CD4-positive, alpha-beta T cell (primary cell): ENCODE data around the gene KIF21A. TPM values are rescaled to one million over a fixed set of nuclear protein-coding genes. Genes with fewer than 3 reads are reported as not detected.

Source experiments
- ATAC-seq: fragments of 200-7000 bp; cut with Tn5 transposase; one replicate; pipeline ENCODE4 v1.10.0; 2022; ENCODE audit warnings: mild to moderate bottlenecking; ENCODE audit not compliant: poor library complexity
- CTCF ChIA-PET: fragments of 350-600 bp; sonication (Branson Sonifier 250); formaldehyde crosslinking; loops from one replicate; lab custom pipeline; 2021; ENCODE audit warnings: antibody characterized with exemption, inconsistent platforms; lab: Charles Lee
- POLR2A ChIA-PET: fragments of 350-600 bp; sonication (Branson Sonifier 250); formaldehyde crosslinking; loops from one replicate; lab custom pipeline; 2021; ENCODE audit warnings: antibody characterized with exemption, inconsistent platforms; lab: Charles Lee
- DNase-seq, 14 experiments: peaks; one replicate each; pipeline ENCODE4 v3.0.0-alpha.2; 2013 to 2020; ENCODE audit warnings: mixed read lengths in 2 of 14
- H3K27ac ChIP-seq, 2 donors: one replicate each; pipeline versions ENCODE4 v1.5.1 to v1.7.0; 2013; ENCODE audit warnings: low read length in 2 of 2, low read depth in 1 of 2, mild to moderate bottlenecking in 1 of 2
- H3K27me3 ChIP-seq, 2 experiments: 1 replicate in 1 of 2; 2 replicates in 1 of 2; pipeline versions ENCODE4 v1.6.1 to v1.7.0; 2013; ENCODE audit warnings: low read length in 2 of 2, control low read depth in 1 of 2, mild to moderate bottlenecking in 1 of 2, moderate library complexity in 1 of 2; ENCODE audit not compliant: insufficient read depth in 2 of 2, control insufficient read depth in 1 of 2
- H3K36me3 ChIP-seq: one replicate; pipeline ENCODE4 v1.6.1; 2013; ENCODE audit warnings: low read length, control low read depth; ENCODE audit not compliant: insufficient read depth
- H3K4me1 ChIP-seq: one replicate; pipeline ENCODE4 v1.6.1; 2013; ENCODE audit warnings: low read length, control low read depth; ENCODE audit not compliant: insufficient read depth
- H3K4me3 ChIP-seq: one replicate; pipeline ENCODE4 v1.5.1; 2013; ENCODE audit warnings: mild to moderate bottlenecking, low read length, moderate library complexity
- H3K9me3 ChIP-seq, 2 experiments: 1 replicate in 1 of 2; 2 replicates in 1 of 2; pipeline versions ENCODE4 v1.6.1 to v1.7.0; 2013; ENCODE audit warnings: low read length in 2 of 2, mild to moderate bottlenecking in 2 of 2, control low read depth in 1 of 2, moderate library complexity in 1 of 2; ENCODE audit not compliant: control insufficient read depth in 1 of 2, insufficient read depth in 1 of 2
- H3K27ac Mint-ChIP-seq: one replicate; pipeline ENCODE4 v1.8.0; 2020; ENCODE audit warnings: mixed read lengths
- H3K27me3 Mint-ChIP-seq: one replicate; pipeline ENCODE4 v1.8.0; 2021; ENCODE audit warnings: mixed read lengths
- H3K36me3 Mint-ChIP-seq: one replicate; pipeline ENCODE4 v1.8.0; 2021; ENCODE audit warnings: low read depth, mixed read lengths
- H3K4me1 Mint-ChIP-seq: one replicate; pipeline ENCODE4 v1.8.0; 2021; ENCODE audit warnings: low read depth, mixed read lengths
- H3K4me3 Mint-ChIP-seq: one replicate; pipeline ENCODE4 v1.8.0; 2020; ENCODE audit warnings: mild to moderate bottlenecking, mixed read lengths
- H3K9me3 Mint-ChIP-seq: one replicate; pipeline ENCODE4 v1.8.0; 2020; ENCODE audit warnings: mixed read lengths
- CTCF ChIP-seq: fragments of 200-600 bp; IDR thresholded peaks from one replicate; pipeline ENCODE4 v1.8.0; 2022; ENCODE audit warnings: antibody characterized with exemption, mild to moderate bottlenecking
- intact Hi-C, 2 experiments: fragments of 100-400 bp; cut with DNase I in 1 of 2; cut with micrococcal nuclease in 1 of 2; formaldehyde crosslinking; loops; one replicate each; pipeline versions ENCODE4 v1.15.1 to v1.9.0; 2023 to 2025; cut with DNase I, micrococcal nuclease
- total RNA-seq, 174 experiments: library from RNA in 2 of 174; stranded (reverse) in 2 of 174; gene quantifications; one replicate each; pipeline ENCODE4 v1.2.3 and lab custom pipeline; 2021 to 2026

Gene KIF21A
- total RNA-seq, 2 experiments from 2014 or later, result 3.2 to 3.4 TPM

- no peaks in the 10 kb centered on the region for H3K27me3 Mint-ChIP-seq
- H3K36me3 ChIP-seq, result no peaks in the 10 kb centered on the region
- no peaks in the 10 kb centered on the region for H3K4me1 Mint-ChIP-seq
- TF ChIP-seq CTCF, result no peak
- ATAC-seq, result no peak
- no peaks in the 10 kb centered on the region for H3K9me3 Mint-ChIP-seq
- no peaks in the 10 kb centered on the region for H3K4me1 ChIP-seq
- H3K27ac ChIP-seq, result no peak overlapping the region
- H3K9me3 ChIP-seq, result no peaks in the 10 kb centered on the region
- POLR2A ChIA-PET, result no interaction called here
- intact Hi-C loops, result no loop called here
- no peak overlapping the region for H3K4me3 ChIP-seq
- no peaks in the 10 kb centered on the region for H3K27me3 ChIP-seq
- H3K36me3 Mint-ChIP-seq, result no peaks in the 10 kb centered on the region
- no peak overlapping the region for H3K27ac Mint-ChIP-seq
- H3K4me3 Mint-ChIP-seq, result no peak overlapping the region
- CTCF ChIA-PET, result no interaction called here
- DNase-seq, result no peak
These were observed 22.9 kb downstream of the KIF21A start for GRCh38 chr12:39420043-39420442.

- H3K4me3 ChIP-seq, result no peak overlapping the region
- no peak overlapping the region for H3K27ac ChIP-seq
- H3K9me3 ChIP-seq, result no peaks in the 10 kb centered on the region
- no peaks in the 10 kb centered on the region for H3K27me3 ChIP-seq
- intact Hi-C loops, result no loop called here
- ChIA-PET CTCF (no interaction called here), POLR2A (no interaction called here)
- Mint-ChIP-seq H3K4me3 (no peak overlapping the region), H3K27ac (no peak overlapping the region), H3K4me1 (no peaks in the 10 kb centered on the region), H3K9me3 (no peaks in the 10 kb centered on the region), H3K27me3 (no peaks in the 10 kb centered on the region), H3K36me3 (no peaks in the 10 kb centered on the region)
- H3K36me3 ChIP-seq, result no peaks in the 10 kb centered on the region
- ATAC-seq (no peak), DNase-seq (no peak)
- TF ChIP-seq CTCF, result no peak
- no peaks in the 10 kb centered on the region for H3K4me1 ChIP-seq
These were observed 23.4 kb downstream of the KIF21A start for GRCh38 chr12:39419471-39419870.

GRCh38 chr12:39417916-39418315 lies 25.0 kb downstream of the KIF21A start:
- Histone ChIP-seq H3K4me3 (no peak overlapping the region), H3K9me3 (no peaks in the 10 kb centered on the region), H3K27me3 (no peaks in the 10 kb centered on the region), H3K27ac (no peak overlapping the region), H3K36me3 (no peaks in the 10 kb centered on the region), H3K4me1 (no peaks in the 10 kb centered on the region)
- Mint-ChIP-seq H3K27me3 (no peaks in the 10 kb centered on the region), H3K9me3 (no peaks in the 10 kb centered on the region), H3K4me1 (no peaks in the 10 kb centered on the region), H3K27ac (no peak overlapping the region), H3K4me3 (no peak overlapping the region), H3K36me3 (no peaks in the 10 kb centered on the region)
- intact Hi-C loops, result no loop called here
- TF ChIP-seq CTCF, result no peak
- ATAC-seq, result no peak
- CTCF ChIA-PET, result interaction anchor here (1.2 kb wide), 1 partner anchor 12 kb away, joined by 3 read pairs; no protein-coding TSS in a partner anchor
- POLR2A ChIA-PET, result no interaction called here
- no peak for DNase-seq
